Right cardiac atrium (tissue), 5 donors: ENCODE data around the gene DNAJC25. TPM values are rescaled to one million over a fixed set of nuclear protein-coding genes. Genes with fewer than 3 reads are reported as not detected.
A peak's percentile ranks its signal among the peaks of the same experiment; 100 is the strongest.
"Not testable (repeated sequence)": the region's sequence is repeated elsewhere in the genome, so short reads cannot be mapped to it uniquely, and the experiment has no call there.

Experiments
- ATAC-seq, 2 donors: fragments of 200-7000 bp; cut with Tn5 transposase; one replicate each; pipeline versions ENCODE4 v1.8.0 to v1.9.1; 2020; ENCODE audit warnings: moderate library complexity in 2 of 2, mild to moderate bottlenecking in 1 of 2
- DNase-seq, 3 donors: peaks; one replicate each; pipeline ENCODE4 v3.0.0-alpha.2; 2020
- H3K27ac ChIP-seq: one replicate; pipeline ENCODE4 v1.5.1; 2013; ENCODE audit warnings: mild to moderate bottlenecking, low read length, control low read depth, moderate library complexity
- H3K27me3 ChIP-seq: one replicate; pipeline ENCODE4 v1.6.1; 2013; ENCODE audit not compliant: control insufficient read depth, insufficient read depth
- H3K4me1 ChIP-seq: one replicate; pipeline ENCODE4 v1.6.1; 2013; ENCODE audit warnings: low read length; ENCODE audit not compliant: control insufficient read depth, insufficient read depth
- H3K4me3 ChIP-seq: one replicate; pipeline ENCODE4 v1.5.1; 2013; ENCODE audit warnings: low read length, control low read depth
- H3K9me3 ChIP-seq: one replicate; pipeline ENCODE4 v1.6.1; 2013; ENCODE audit warnings: low read length; ENCODE audit not compliant: control insufficient read depth
- WGBS: extraction: QIAGEN DNeasy Blood & Tissue Kit; methylation state at CpG from one replicate; pipeline ENCODE4 v1.1.7; 2013; 5-methylcytosine and 5-hydroxymethylcytosine counted together
- intact Hi-C, 4 donors: fragments of 100-400 bp; cut with DNase I; formaldehyde crosslinking; loops; one replicate each; pipeline versions ENCODE4 v1.11.0 to v1.14.0; 2022 to 2023
- polyA plus RNA-seq: library from polyadenylated mRNA; stranded (reverse); fragments of 200-250 nt; gene quantifications from one replicate; pipeline ENCODE4 v1.2.3, GENCODE V29; 2013
- total RNA-seq, 4 donors: library from RNA; stranded (reverse); fragmentation: NEBNext Ultra II Directional; extraction: Animal tissue kit (Norgen Biotek cat#: 25700); gene quantifications; one replicate each; pipeline ENCODE4 v1.2.1, GENCODE V29; 2021
- donor health status: healthy with polysubstance abuse.
- donor health status: DM: no; HTN: yes; CAD: no.
- donor health status: DM: no; HTN: no; CAD: no.
- donor health status: DM: no; HTN: yes; CAD: no; lungs with severe emphysema.
- donor health status: DM: yes; HTN: yes; CAD: no.

DNAJC25 gene
- total and polyA plus RNA-seq, 5 donors = 4.4 to 7.2 (median 5.7) TPM

DNA sequence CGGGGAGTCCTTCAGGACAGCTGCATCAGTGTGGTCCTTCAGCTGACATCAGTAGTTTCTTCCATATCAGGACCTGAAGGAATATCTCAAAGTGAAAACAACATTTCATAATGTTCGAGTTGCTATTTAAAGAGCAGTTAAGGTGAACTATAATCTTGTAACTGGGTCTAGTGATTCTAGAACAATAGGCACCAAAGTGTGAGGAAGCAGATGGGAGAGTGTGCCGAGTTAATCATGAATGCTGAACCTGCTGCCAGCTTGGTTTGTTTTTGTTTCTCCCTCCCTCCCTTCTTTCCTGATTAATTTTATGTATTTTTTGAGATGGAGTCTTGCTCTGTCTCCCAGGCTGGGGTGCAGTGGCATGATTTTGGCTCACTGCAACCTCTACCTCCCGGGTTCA is 28.1 kb upstream of the DNAJC25 start:
- no peaks in the 10 kb centered on the region for H3K27me3 ChIP-seq
- H3K4me3 ChIP-seq = no peak overlapping the region
- ATAC-seq (no peak), DNase-seq (no peak)
- intact Hi-C loops = no loop called here
- 72% methylated on average over 4 of the region's 4 CpGs for WGBS
- no peaks in the 10 kb centered on the region for H3K4me1 ChIP-seq
- no peak overlapping the region for H3K27ac ChIP-seq
- H3K9me3 ChIP-seq = no peaks in the 10 kb centered on the region

DNA sequence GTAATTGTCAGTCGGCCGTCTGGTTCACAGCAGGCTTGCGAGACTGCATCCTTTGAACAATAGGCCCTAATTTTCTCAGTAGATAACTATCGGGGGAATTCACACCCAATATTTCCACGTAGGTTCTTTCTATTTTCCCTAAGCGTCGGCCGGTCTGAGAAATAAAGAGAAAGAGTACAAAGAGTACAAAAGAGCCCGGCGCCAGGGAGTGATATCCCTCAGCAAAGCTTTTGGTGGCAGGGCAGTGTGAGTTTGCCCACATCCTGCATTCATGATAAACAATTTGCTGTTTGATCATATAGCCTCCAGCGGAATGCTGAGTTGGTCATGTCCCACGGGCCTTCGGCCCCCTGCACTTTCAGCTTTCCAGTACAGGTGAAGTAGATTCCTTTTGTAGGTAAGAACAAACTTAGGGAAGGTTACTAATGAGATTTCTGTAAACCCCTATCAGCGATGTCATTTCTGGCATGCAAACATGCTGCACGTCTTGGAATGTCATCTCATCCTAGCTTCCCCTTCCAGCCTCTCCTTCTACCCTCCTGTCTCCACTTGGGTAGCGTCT is 27.0 kb upstream of the DNAJC25 start:
- 83% methylated on average over 16 of the region's 16 CpGs for WGBS
- ATAC-seq = no peak

DNA sequence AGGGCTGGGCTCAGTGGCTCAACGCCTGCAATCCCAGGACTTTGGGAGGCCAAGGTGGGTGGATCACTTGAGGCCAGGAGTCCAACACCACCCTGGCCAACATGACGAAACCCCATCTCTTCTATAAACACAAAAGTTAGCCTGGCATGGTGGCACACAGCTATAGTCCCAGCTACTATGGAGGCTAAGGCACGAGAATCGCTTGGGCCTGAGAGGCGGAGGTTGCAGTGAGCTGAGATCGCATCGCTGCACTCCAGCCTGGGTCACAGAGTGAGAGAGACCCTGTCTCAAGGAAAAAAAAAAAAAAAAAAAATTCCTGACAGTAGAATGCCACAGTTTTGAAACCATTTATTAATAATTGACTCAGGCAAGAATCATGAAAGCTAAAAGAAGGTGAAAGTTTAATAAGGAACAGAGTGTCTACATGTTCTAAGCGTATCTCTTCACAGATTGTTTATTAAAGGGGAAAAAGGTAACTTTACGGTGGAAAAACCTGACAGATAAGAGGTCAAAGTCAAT is 26.0 kb upstream of the DNAJC25 start:
- no peak overlapping the region for H3K27ac ChIP-seq
- WGBS = 90% methylated on average over 9 of the region's 9 CpGs
- H3K4me1 ChIP-seq = no peaks in the 10 kb centered on the region
- intact Hi-C loops = no loop called here
- DNase-seq = no peak
- H3K4me3 ChIP-seq = no peak overlapping the region
- H3K9me3 ChIP-seq = no peaks in the 10 kb centered on the region
- ATAC-seq = no peak
- H3K27me3 ChIP-seq = no peaks in the 10 kb centered on the region

More for the DNA sequence above, 27.0 kb upstream of the DNAJC25 start:
- Histone ChIP-seq H3K4me1 (no peaks in the 10 kb centered on the region), H3K27me3 (no peaks in the 10 kb centered on the region), H3K4me3 (no peak overlapping the region), H3K27ac (no peak overlapping the region), H3K9me3 (no peaks in the 10 kb centered on the region)
- no peak for DNase-seq
- intact Hi-C loops = no loop called here

DNA sequence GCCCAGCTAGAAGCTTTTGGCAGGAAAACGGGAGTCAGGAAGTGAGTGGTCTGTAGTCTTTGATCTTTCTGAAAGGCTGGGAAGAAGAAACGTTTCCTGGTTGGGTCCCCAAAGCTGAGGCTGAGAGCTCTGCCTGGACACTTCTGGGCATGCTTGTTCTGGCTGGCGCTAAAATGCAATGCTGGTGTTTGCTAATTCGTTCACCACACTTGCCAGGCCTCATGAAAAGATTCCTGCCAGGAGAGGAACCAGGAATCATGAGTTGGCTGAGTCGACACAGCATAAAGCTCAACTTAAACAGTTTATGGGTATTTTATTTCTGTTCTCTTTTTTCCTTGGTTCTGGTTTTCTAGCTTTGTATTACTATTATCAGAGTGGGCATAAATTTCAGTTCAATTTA is 21.0 kb upstream of the DNAJC25 start:
- WGBS = 60% methylated on average over 5 of the region's 5 CpGs
- Histone ChIP-seq H3K27me3 (no peaks in the 10 kb centered on the region), H3K4me1 (no peaks in the 10 kb centered on the region), H3K9me3 (no peaks in the 10 kb centered on the region), H3K27ac (no peak overlapping the region), H3K4me3 (no peak overlapping the region)
- intact Hi-C loops = no loop called here
- DNase-seq (no peak), ATAC-seq (no peak)

DNA sequence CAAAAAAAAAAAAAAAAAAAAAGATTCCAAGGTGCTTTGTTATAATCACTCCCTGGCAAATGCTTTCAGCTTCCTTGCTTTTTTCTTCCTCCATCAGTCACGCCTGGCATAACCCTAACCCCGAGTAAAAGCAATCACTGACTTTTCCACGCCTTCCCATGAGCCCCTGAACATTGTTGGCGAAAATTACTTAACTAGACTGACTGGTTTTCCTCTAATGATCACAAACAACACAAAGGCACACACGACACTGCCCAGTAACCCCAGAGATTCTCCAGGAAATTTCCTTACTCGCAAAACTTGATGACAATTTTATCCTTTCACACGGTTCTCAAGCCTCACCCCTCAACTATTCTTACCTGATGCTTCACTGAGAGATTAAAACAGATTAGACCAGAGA is 20.3 kb upstream of the DNAJC25 start:
- DNase-seq = no peak
- 79% methylated on average over 7 of the region's 7 CpGs for WGBS
- no peaks in the 10 kb centered on the region for H3K27me3 ChIP-seq
- no peak for ATAC-seq
- H3K27ac ChIP-seq = no peak overlapping the region
- H3K9me3 ChIP-seq = no peaks in the 10 kb centered on the region
- no peak overlapping the region for H3K4me3 ChIP-seq
- H3K4me1 ChIP-seq = no peaks in the 10 kb centered on the region
- intact Hi-C loops = no loop called here

DNA sequence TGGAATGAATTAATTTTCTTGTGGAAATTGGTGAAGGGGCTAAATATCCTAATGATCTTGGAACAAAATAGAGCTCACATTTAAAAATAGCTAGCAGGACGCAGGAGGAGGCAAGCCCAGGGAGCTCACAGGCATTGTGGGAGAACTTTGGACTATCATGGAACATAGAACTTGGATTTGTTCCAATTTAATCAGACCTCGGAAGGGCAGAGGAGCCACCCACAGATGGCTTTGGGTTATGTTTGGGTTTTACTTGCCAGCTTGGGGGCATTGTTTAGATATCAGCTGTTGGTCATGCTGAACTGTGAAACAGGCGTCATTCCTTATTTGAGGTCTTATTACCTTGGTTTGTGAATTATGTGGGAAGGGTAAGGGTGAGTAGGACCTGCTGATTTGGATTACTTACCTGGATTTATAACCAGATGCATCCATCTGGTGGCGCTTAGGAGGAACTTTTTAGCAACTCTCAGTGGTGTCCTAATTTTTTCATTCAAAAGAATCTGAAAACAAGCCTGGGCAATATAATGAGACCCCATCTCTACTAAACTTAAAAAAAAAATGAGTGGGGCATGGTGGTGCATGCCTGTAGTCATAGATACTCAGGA is 17.6 kb upstream of the DNAJC25 start:
- 34% methylated on average over 4 of the region's 4 CpGs for whole genome bisulfite sequencing
- DNase-seq (no peak), ATAC-seq (peak; percentile 34 to 59)
- Histone ChIP-seq H3K27me3 (no peaks in the 10 kb centered on the region), H3K4me3 (no peak overlapping the region), H3K27ac (no peak overlapping the region), H3K9me3 (no peaks in the 10 kb centered on the region), H3K4me1 (no peaks in the 10 kb centered on the region)
- intact Hi-C loops = no loop called here

DNA sequence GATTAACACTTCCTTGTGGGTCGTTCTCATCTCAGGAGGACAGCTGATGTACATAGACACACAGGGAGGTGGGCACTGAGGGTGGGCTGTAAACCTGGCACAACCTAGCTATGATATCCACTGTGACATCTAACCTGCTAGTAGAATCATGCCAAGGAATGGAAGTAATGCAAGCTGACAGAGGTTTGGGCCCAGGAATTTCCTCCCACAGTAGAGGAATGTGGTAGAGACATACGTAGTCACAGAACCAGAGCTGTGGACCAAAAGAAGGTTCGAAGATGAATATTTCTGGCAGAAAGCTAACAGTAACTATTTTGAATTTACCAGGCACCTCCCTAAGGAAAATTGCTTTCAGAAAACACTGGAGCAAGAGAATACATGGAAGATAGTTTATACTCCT is 15.2 kb upstream of the DNAJC25 start:
- intact Hi-C loops = no loop called here
- DNase-seq (no peak), ATAC-seq (no peak)
- Histone ChIP-seq H3K9me3 (no peaks in the 10 kb centered on the region), H3K27me3 (no peaks in the 10 kb centered on the region), H3K27ac (no peak overlapping the region), H3K4me1 (no peaks in the 10 kb centered on the region), H3K4me3 (no peak overlapping the region)
- 46% methylated on average over 3 of the region's 3 CpGs for WGBS

DNA sequence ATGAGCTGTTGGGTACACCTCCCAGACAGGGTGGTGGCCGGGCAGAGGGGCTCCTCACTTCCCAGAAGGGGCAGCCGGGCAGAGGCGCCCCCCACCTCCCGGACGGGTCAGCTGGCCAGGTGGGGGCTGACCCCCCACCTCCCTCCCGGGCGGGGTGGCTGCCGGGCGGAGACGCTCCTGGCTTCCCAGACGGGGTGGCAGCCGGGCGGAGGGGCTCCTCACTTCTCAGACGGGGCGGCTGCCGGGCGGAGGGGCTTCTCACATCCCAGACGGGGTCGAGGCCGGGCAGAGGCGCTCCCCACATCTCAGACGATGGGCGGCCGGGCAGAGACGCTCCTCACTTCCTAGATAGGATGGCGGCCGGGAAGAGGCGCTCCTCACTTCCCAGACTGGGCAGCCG is 13.8 kb upstream of the DNAJC25 start:
- DNase-seq = peak in 1 of 3 donors; percentile 67
- H3K27ac ChIP-seq, intact Hi-C loops, H3K4me3 ChIP-seq, H3K9me3 ChIP-seq, ATAC-seq, H3K27me3 ChIP-seq, H3K4me1 ChIP-seq: not testable (repeated sequence)
- WGBS = 96% methylated on average over 29 of the region's 29 CpGs

DNA sequence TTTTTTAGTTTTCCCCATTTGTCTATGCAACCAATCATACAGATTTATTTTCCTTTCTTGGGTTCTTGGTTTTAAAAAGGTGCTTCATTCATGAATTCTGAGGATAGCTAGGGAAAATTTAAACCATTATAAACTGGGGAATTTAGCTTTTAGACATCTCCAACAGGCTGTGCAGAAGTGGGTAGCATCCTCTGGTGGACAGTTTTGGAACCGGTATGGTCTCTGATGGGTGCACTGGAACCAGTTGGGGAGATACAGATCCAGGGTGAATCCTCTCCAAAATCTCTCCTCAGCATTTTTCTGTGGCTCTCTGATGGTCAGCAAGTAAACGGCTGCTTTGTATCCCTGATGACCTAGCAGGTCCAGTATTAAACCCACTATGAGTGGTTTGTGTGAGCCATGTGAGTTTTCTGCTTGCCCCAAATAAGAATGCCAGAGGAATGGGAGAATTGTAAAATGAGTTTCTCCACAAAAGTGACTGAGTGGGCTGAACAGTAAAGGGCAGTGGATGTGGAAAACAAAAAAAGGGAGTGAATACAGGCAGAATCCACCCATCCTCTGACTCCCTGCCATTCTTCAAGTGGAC is 9.1 kb upstream of the DNAJC25 start:
- Histone ChIP-seq H3K4me3 (no peak overlapping the region), H3K27ac (no peak overlapping the region), H3K4me1 (no peaks in the 10 kb centered on the region), H3K9me3 (no peaks in the 10 kb centered on the region), H3K27me3 (no peaks in the 10 kb centered on the region)
- intact Hi-C loops = no loop called here
- 29% methylated on average over 2 of the region's 2 CpGs for WGBS
- ATAC-seq (peak; percentile 77 to 81), DNase-seq (peak in 1 of 3 donors; percentile 16)

DNA sequence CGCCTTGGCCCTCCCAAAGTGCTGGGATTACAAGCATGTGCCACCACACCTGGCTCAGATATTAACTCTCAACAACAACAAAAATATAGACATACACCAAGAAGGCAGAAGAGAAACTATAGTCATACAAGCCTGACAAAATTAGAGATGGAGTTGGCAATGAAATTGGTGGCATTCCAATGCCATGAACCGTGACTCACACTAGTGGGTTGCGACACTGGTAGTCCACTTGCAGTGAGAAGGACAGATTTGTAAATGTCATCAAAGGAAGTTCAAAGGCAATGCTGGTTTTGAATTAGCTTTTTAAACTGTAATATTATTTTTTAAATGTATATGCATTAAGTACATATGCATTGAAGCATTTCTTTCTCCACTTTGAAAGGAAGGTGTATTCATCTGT is 8.5 kb upstream of the DNAJC25 start:
- ATAC-seq (peak in 1 of 2 donors; percentile 42), DNase-seq (peak in 1 of 3 donors; percentile 43)
- Histone ChIP-seq H3K4me3 (no peak overlapping the region), H3K9me3 (no peaks in the 10 kb centered on the region), H3K4me1 (no peaks in the 10 kb centered on the region), H3K27me3 (no peaks in the 10 kb centered on the region), H3K27ac (no peak overlapping the region)
- 71% methylated on average over 3 of the region's 3 CpGs for WGBS
- intact Hi-C loops = no loop called here

DNA sequence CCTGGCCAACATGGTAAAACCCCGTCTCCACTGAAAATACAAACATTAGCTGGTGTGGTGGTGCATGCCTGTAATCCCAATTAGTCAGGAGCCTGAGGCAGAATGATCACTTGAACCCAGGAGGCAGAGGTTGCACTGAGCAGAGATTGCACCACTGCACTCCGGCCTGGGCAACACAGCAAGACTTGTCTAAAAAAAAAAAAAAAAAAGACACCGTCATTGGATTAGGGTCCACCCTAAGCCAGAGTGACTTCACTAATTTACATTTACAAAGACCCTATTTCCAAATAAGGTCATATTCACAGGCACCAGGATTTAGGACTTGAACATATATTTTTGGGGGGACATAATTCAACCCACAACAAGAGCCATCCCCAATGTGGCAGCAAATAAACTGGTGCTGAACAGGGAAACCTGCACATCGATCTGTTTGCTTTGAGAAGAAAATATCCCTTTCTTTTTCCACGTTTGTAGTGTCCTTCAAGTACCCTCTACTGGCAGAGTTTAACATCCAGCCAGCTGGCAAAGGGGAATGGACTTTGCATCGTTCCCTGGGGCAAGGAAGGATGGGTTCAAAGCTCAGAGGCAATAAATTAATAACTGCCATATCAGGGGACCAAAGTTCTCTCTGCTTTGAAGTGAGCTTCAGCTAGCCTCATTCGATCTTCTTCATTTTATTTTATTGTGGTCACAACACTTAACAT is 3.7 kb upstream of the DNAJC25 start:
- 64% methylated on average over 7 of the region's 7 CpGs for WGBS

More for the DNA sequence above, 3.7 kb upstream of the DNAJC25 start:
- Histone ChIP-seq H3K4me1 (no peaks in the 10 kb centered on the region), H3K27ac (no peak overlapping the region), H3K9me3 (no peaks in the 10 kb centered on the region), H3K4me3 (no peak overlapping the region), H3K27me3 (no peaks in the 10 kb centered on the region)
- ATAC-seq (no peak), DNase-seq (no peak)
- intact Hi-C loops = loop anchor here in 1 of 4 donors (5.0 kb wide), 1 partner anchor 145 kb away; the partner anchor contains the start of gene ECPAS
